Stimulated activated CD4-positive, alpha-beta T cell treated with anti-CD3 and anti-CD28 coated beads, Interleukin-12 subunit alpha, Interleukin-12 subunit beta, amount 100 ng/mL, for 24 hours (primary cell): ENCODE data around the gene NMT2.

Experiments
- DNase-seq, 2 experiments: peaks; one replicate each; pipeline ENCODE4 v3.0.0-alpha.2; 2020; ENCODE audit warnings: low read depth in 2 of 2

NMT2 gene

GRCh38 chr10:15092855-15093408 is 75.6 kb downstream of the NMT2 start:
- no peak for DNase-seq

- DNase-seq, result no peak
These were observed 77.1 kb downstream of the NMT2 start for GRCh38 chr10:15091418-15091817.

- DNase-seq, result peak; percentile 54 to 77
These were observed 79.8 kb downstream of the NMT2 start, which contains the start of gene ACBD7 for GRCh38 chr10:15088428-15089261. Gene ACBD7, minus strand, starts transcription at chr10:15088776. Its CDS starts 48 bp downstream, at chr10:15088728.

GRCh38 chr10:15084502-15084922 is 84.0 kb downstream of the NMT2 start:
- no peak for DNase-seq

GRCh38 chr10:15083674-15084501 is 84.6 kb downstream of the NMT2 start:
- DNase-seq, result no peak

GRCh38 chr10:15075421-15075820 is 93.1 kb downstream of the NMT2 start:
- DNase-seq, result no peak

GRCh38 chr10:15072358-15072757 is 96.1 kb downstream of the NMT2 start:
- no peak for DNase-seq

GRCh38 chr10:15069230-15069629 is 99.3 kb downstream of the NMT2 start:
- no peak for DNase-seq

GRCh38 chr10:15068802-15069201 is 99.7 kb downstream of the NMT2 start:
- DNase-seq, result no peak

- no peak for DNase-seq
These were observed 101.3 kb downstream of the NMT2 start for GRCh38 chr10:15067154-15067553.

- DNase-seq, result no peak
These were observed 107.9 kb downstream of the NMT2 start for GRCh38 chr10:15060638-15061037.

- DNase-seq, result no peak
These were observed 108.6 kb downstream of the NMT2 start for GRCh38 chr10:15059914-15060313.

GRCh38 chr10:15058689-15059088 is 109.8 kb downstream of the NMT2 start:
- DNase-seq, result no peak
